ENCODE results near the gene ELAPOR1. TPM values are rescaled to one million over a fixed set of nuclear protein-coding genes. Genes with fewer than 3 reads are reported as not detected.

ELAPOR1 gene
- total RNA-seq, 2 experiments from 2014 or later: not detected

GRCh38 chr1:109148987-109149561, 35.2 kb downstream of the ELAPOR1 start:
- CTCF ChIA-PET (ENCODE audit: unreplicated experiment): no interaction called here
- Histone ChIP-seq H3K9me2 (ENCODE audit: insufficient read depth, low read length) (no peaks in the 10 kb centered on the region), H3K4me1 (ENCODE audit: insufficient read depth, low read length, poor library complexity, severe bottlenecking) (no peaks in the 10 kb centered on the region), H3K9me3 (ENCODE audit: low read length) (no peaks in the 10 kb centered on the region), H3K4me3 (ENCODE audit: low read depth, low read length, poor library complexity, severe bottlenecking) (no peak overlapping the region), H2AFZ (ENCODE audit: low read length) (no peak overlapping the region), H3K27ac (ENCODE audit: low read depth, low read length, poor library complexity, severe bottlenecking) (no peak overlapping the region), H3K79me2 (ENCODE audit: insufficient read depth, low read depth, low read length) (no peaks in the 10 kb centered on the region), H3K36me3 (ENCODE audit: insufficient read depth, low read length) (no peaks in the 10 kb centered on the region), H3K4me2 (ENCODE audit: low read length) (no peak overlapping the region), H4K20me1 (ENCODE audit: insufficient read depth, low read length) (no peaks in the 10 kb centered on the region)
- intact Hi-C loops (cut with micrococcal nuclease; ENCODE audit: unreplicated experiment): no loop called here
- BruUV-seq (replicated peaks): no TSS peak
- DNase-seq (ENCODE audit: low spot score): no peak
- POLR2A ChIA-PET: interaction anchor here (0.6 to 1.7 kb wide), 4 partner anchors 12 to 259 kb away, joined by 3 to 5 read pairs (median 4); no protein-coding TSS in a partner anchor
- no peak for TF ChIP-seq CTCF (conservative IDR thresholded peaks at IDR 0.05; ENCODE audit: low read length)
- no peak for TF ChIP-seq EZH2phosphoT487 (IDR thresholded peaks at IDR 0.05; ENCODE audit: borderline replicate concordance, low read depth, low read length)

GRCh38 chr1:109149874-109150601, 36.1 kb downstream of the ELAPOR1 start:
- no TSS peak for BruUV-seq (replicated peaks)

More at GRCh38 chr1:109149874-109150601, 36.1 kb downstream of the ELAPOR1 start:
- no peaks in the 10 kb centered on the region for H3K79me2 ChIP-seq (ENCODE audit: insufficient read depth, low read depth, low read length)
- POLR2A ChIA-PET: interaction anchor here (0.6 to 1.7 kb wide), 2 partner anchors 13 to 260 kb away, joined by 3 to 5 read pairs; no protein-coding TSS in a partner anchor
- DNase-seq (ENCODE audit: low spot score): no peak
- no peaks in the 10 kb centered on the region for H4K20me1 ChIP-seq (ENCODE audit: insufficient read depth, low read length)
- no peak overlapping the region for H3K27ac ChIP-seq (ENCODE audit: low read depth, low read length, poor library complexity, severe bottlenecking)
- CTCF ChIA-PET (ENCODE audit: unreplicated experiment): no interaction called here
- H3K9me2 ChIP-seq (ENCODE audit: insufficient read depth, low read length): no peaks in the 10 kb centered on the region
- no peak overlapping the region for H3K4me3 ChIP-seq (ENCODE audit: low read depth, low read length, poor library complexity, severe bottlenecking)
- H3K9me3 ChIP-seq (ENCODE audit: low read length): no peaks in the 10 kb centered on the region
- no peak overlapping the region for H3K4me2 ChIP-seq (ENCODE audit: low read length)
- intact Hi-C loops (cut with micrococcal nuclease; ENCODE audit: unreplicated experiment): no loop called here
- no peaks in the 10 kb centered on the region for H3K36me3 ChIP-seq (ENCODE audit: insufficient read depth, low read length)
- no peak overlapping the region for H2AFZ ChIP-seq (ENCODE audit: low read length)
- peaks cover 6% of the 10 kb centered on the region for H3K4me1 ChIP-seq (ENCODE audit: insufficient read depth, low read length, poor library complexity, severe bottlenecking)
- TF ChIP-seq EZH2phosphoT487 (IDR thresholded peaks at IDR 0.05; ENCODE audit: borderline replicate concordance, low read depth, low read length) (no peak), CTCF (conservative IDR thresholded peaks at IDR 0.05; ENCODE audit: low read length) (no peak)
